B cell (primary cell): Measurements from ENCODE around the gene PURB. TPM values are rescaled to one million over a fixed set of nuclear protein-coding genes. Genes with fewer than 3 reads are reported as not detected.

ENCODE experiments used
- ATAC-seq: fragments of 200-7000 bp; cut with Tn5 transposase; one replicate; pipeline ENCODE4 v1.10.0; 2021; ENCODE audit warnings: low read depth, mild to moderate bottlenecking, moderate number of reproducible peaks, moderate library complexity
- CTCF ChIA-PET: fragments of 350-600 bp; sonication (Branson Sonifier 250); formaldehyde crosslinking; loops from one replicate; lab custom pipeline; 2021; ENCODE audit warnings: antibody characterized with exemption, inconsistent platforms; lab: Charles Lee
- POLR2A ChIA-PET: fragments of 350-600 bp; sonication (Branson Sonifier 250); formaldehyde crosslinking; loops from one replicate; lab custom pipeline; 2021; ENCODE audit warnings: antibody characterized with exemption; lab: Charles Lee
- DNase-seq: peaks from one replicate; pipeline ENCODE4 v3.0.0; 2013
- H2AFZ ChIP-seq: 2 replicates; pipeline ENCODE4 v1.6.1; 2012; ENCODE audit warnings: mild to moderate bottlenecking, low read depth, low read length; ENCODE audit not compliant: insufficient read depth, poor library complexity, severe bottlenecking
- H3K27ac ChIP-seq, 2 donors: 1 replicate in 1 of 2; 2 replicates in 1 of 2; pipeline ENCODE4 v1.5.1; 2012 to 2013; ENCODE audit warnings: low read length in 2 of 2, mild to moderate bottlenecking in 2 of 2, moderate library complexity in 1 of 2
- H3K27me3 ChIP-seq, 4 experiments: fragments of 200-600 bp in 1 of 4; sonication (generic) in 1 of 4; replicated peaks in 1 of 4; 1 replicate in 2 of 4; 2 replicates in 2 of 4; pipeline versions ENCODE4 v1.6.1 to v1.7.0; 2013 to 2016; ENCODE audit warnings: low read length in 3 of 4, mild to moderate bottlenecking in 2 of 4, mixed read lengths in 1 of 4, moderate library complexity in 1 of 4; ENCODE audit not compliant: insufficient read depth in 4 of 4, control insufficient read depth in 3 of 4; ENCODE audit errors: control extremely low read depth in 1 of 4
- H3K36me3 ChIP-seq, 2 experiments: replicated peaks in 1 of 2; 1 replicate in 1 of 2; 2 replicates in 1 of 2; pipeline versions ENCODE4 v1.6.1 to v1.7.1; 2013; ENCODE audit warnings: low read length in 1 of 2; ENCODE audit not compliant: insufficient read depth in 2 of 2, control insufficient read depth in 1 of 2; ENCODE audit errors: control extremely low read depth in 1 of 2, extremely low read depth in 1 of 2
- H3K4me1 ChIP-seq, 2 donors: fragments of 200-600 bp in 1 of 2; sonication (generic) in 1 of 2; 1 replicate in 1 of 2; 2 replicates in 1 of 2; pipeline versions ENCODE4 v1.5.1 to v1.6.1; 2013 to 2017; ENCODE audit warnings: low read length in 2 of 2; ENCODE audit not compliant: control insufficient read depth in 2 of 2, insufficient read depth in 2 of 2
- H3K4me2 ChIP-seq: replicated peaks from 2 replicates; pipeline ENCODE3; 2012; ENCODE audit warnings: mild to moderate bottlenecking, low read depth, low read length; ENCODE audit not compliant: poor library complexity, severe bottlenecking
- H3K4me3 ChIP-seq, 5 experiments: fragments of 200-600 bp in 1 of 5; sonication (generic) in 1 of 5; 1 replicate in 3 of 5; 2 replicates in 2 of 5; pipeline versions ENCODE4 v1.5.1 to v1.7.0; 2011 to 2016; ENCODE audit warnings: low read length in 4 of 5, mild to moderate bottlenecking in 4 of 5, low read depth in 2 of 5, control low read depth in 1 of 5, moderate library complexity in 1 of 5; ENCODE audit not compliant: insufficient read depth in 1 of 5; ENCODE audit errors: control extremely low read depth in 1 of 5, extremely low read depth in 1 of 5
- H3K79me2 ChIP-seq: fragments of 200-600 bp; sonication (generic); one replicate; pipeline ENCODE4 v1.6.0; 2016; ENCODE audit warnings: low read length; ENCODE audit not compliant: control insufficient read depth, insufficient read depth
- H3K9ac ChIP-seq: fragments of 200-600 bp; sonication (generic); 2 replicates; pipeline ENCODE4 v1.6.1; 2017; ENCODE audit warnings: mild to moderate bottlenecking, low read length, moderate library complexity
- H3K9me3 ChIP-seq, 3 donors: one replicate each; pipeline versions ENCODE4 v1.6.1 to v1.7.1; 2013; ENCODE audit warnings: low read length in 2 of 3; ENCODE audit not compliant: control insufficient read depth in 2 of 3, insufficient read depth in 1 of 3; ENCODE audit errors: control extremely low read depth in 1 of 3
- H4K20me1 ChIP-seq: 2 replicates; pipeline ENCODE4 v1.6.0; 2012; ENCODE audit warnings: mild to moderate bottlenecking, low read length; ENCODE audit not compliant: insufficient read depth, control insufficient read depth, poor library complexity, severe bottlenecking
- H3K27ac Mint-ChIP-seq: one replicate; pipeline ENCODE4 v1.8.0; 2021; ENCODE audit warnings: mixed read lengths
- H3K27me3 Mint-ChIP-seq: one replicate; pipeline ENCODE4 v1.8.0; 2021; ENCODE audit warnings: mixed read lengths
- H3K4me1 Mint-ChIP-seq: one replicate; pipeline ENCODE4 v1.8.0; 2021; ENCODE audit warnings: mixed read lengths
- H3K4me3 Mint-ChIP-seq: one replicate; pipeline ENCODE4 v1.8.0; 2021; ENCODE audit warnings: mixed read lengths
- H3K9me3 Mint-ChIP-seq: one replicate; pipeline ENCODE4 v1.8.0; 2022; ENCODE audit warnings: mixed read lengths; ENCODE audit not compliant: insufficient read depth
- CTCF ChIP-seq: fragments of 200-600 bp; IDR thresholded peaks from one replicate; pipeline ENCODE4 v1.8.0; 2022; ENCODE audit warnings: antibody characterized with exemption, mild to moderate bottlenecking
- EZH2 ChIP-seq: IDR thresholded peaks from 2 replicates; pipeline ENCODE4 v1.6.1; 2012; ENCODE audit warnings: borderline replicate concordance, low read depth, mild to moderate bottlenecking, moderate library complexity, low read length; ENCODE audit not compliant: insufficient read depth, poor library complexity, severe bottlenecking
- WGBS: methylation state at CpG from one replicate; pipeline ENCODE4 v1.1.5; 2013; ENCODE audit warnings: missing lambda C conversion rate; ENCODE audit not compliant: insufficient coverage; 5-methylcytosine and 5-hydroxymethylcytosine counted together
- intact Hi-C: fragments of 100-400 bp; cut with micrococcal nuclease; formaldehyde crosslinking; loops from one replicate; pipeline ENCODE4 v1.10.0; 2022
- polyA plus RNA-seq: library from polyadenylated mRNA; depleted of rRNA; stranded (reverse); fragments of >200 nt; gene quantifications from 2 replicates; pipeline ENCODE4 v1.2.3, GENCODE V29; 2012
- total RNA-seq, 2 donors: library from RNA; stranded (reverse); fragments of 120-200 nt in 1 of 2; gene quantifications; 1 replicate in 1 of 2; 2 replicates in 1 of 2; pipeline versions ENCODE4 v1.2.3 to v1.2.4, GENCODE V29; 2013 to 2022

The PURB gene
- total and polyA plus RNA-seq, 2 donors (not counting 1 experiment from before 2014, with no cell fraction given), result 6.4 to 28.6 TPM

- ChIA-PET POLR2A (interaction anchor here (0.7 kb wide), 1 partner anchor 87 kb away, joined by 3 read pairs; no protein-coding TSS in a partner anchor), CTCF (no interaction called here)
- Mint-ChIP-seq H3K27me3 (no peaks in the 10 kb centered on the region), H3K27ac (no peak overlapping the region), H3K4me3 (no peak overlapping the region), H3K4me1 (peaks cover 20% of the 10 kb centered on the region), H3K9me3 (no peaks in the 10 kb centered on the region)
- no peak overlapping the region for H3K9ac ChIP-seq
- no peaks in the 10 kb centered on the region for H3K36me3 ChIP-seq
- H4K20me1 ChIP-seq, result no peaks in the 10 kb centered on the region
- H3K4me3 ChIP-seq, result no peak overlapping the region
- peaks cover 0 to 4% (median 2%) of the 10 kb centered on the region in 3 donors for H3K9me3 ChIP-seq
- intact Hi-C loops, result no loop called here
- no peaks in the 10 kb centered on the region for H3K27me3 ChIP-seq
- H2AFZ ChIP-seq, result no peak overlapping the region
- peaks cover 8 to 17% of the 10 kb centered on the region in 2 donors for H3K4me1 ChIP-seq
- H3K27ac ChIP-seq, result no peak overlapping the region
- ATAC-seq (no peak), DNase-seq (no peak)
- peaks cover 8% of the 10 kb centered on the region for H3K79me2 ChIP-seq
- WGBS, result 100% methylated on average over 2 of the region's 5 CpGs
- H3K4me2 ChIP-seq, result no peak overlapping the region
- TF ChIP-seq CTCF (no peak), EZH2 (no peak)
These were observed 3.9 kb upstream of the PURB start for GRCh38 chr7:44889086-44889781.

- peaks cover 27% of the 10 kb centered on the region for H3K79me2 ChIP-seq
- H3K4me1 Mint-ChIP-seq, result peaks cover 31% of the 10 kb centered on the region
- peak overlapping the region; percentile 0 for H2AFZ ChIP-seq
- H3K9me3 Mint-ChIP-seq, result no peaks in the 10 kb centered on the region
- H4K20me1 ChIP-seq, result no peaks in the 10 kb centered on the region
- H3K27ac Mint-ChIP-seq, result peak overlapping the region; percentile 18
- peaks cover 0 to 3% of the 10 kb centered on the region in 2 experiments for H3K36me3 ChIP-seq
- peak; percentile 76 for DNase-seq
- peaks cover 0 to 9% (median 8%) of the 10 kb centered on the region in 3 donors for H3K9me3 ChIP-seq
- no peaks in the 10 kb centered on the region for H3K27me3 Mint-ChIP-seq
- peak overlapping the region in 1 of 2 donors; percentile 99 for H3K27ac ChIP-seq
- no peak for ATAC-seq
- ChIA-PET CTCF (no interaction called here), POLR2A (no interaction called here)
- H3K4me3 Mint-ChIP-seq, result no peak overlapping the region
- H3K4me1 ChIP-seq, result peaks cover 25 to 35% of the 10 kb centered on the region in 2 donors
- H3K9ac ChIP-seq, result no peak overlapping the region
- TF ChIP-seq CTCF, result no peak
- WGBS, result 64% methylated on average over 3 of the region's 6 CpGs
- H3K4me3 ChIP-seq, result no peak overlapping the region
- no peaks in the 10 kb centered on the region for H3K27me3 ChIP-seq
- H3K4me2 ChIP-seq, result no peak overlapping the region
- intact Hi-C loops, result loop anchor here (2.0 kb wide), 1 partner anchor 36 kb away; no protein-coding TSS in a partner anchor
These were observed 2.0 kb upstream of the PURB start for GRCh38 chr7:44887293-44887692.
